Progenitor cell of endocrine pancreas (in vitro differentiated cells): ENCODE measurements around the gene SCNN1A. TPM values are rescaled to one million over a fixed set of nuclear protein-coding genes. Genes with fewer than 3 reads are reported as not detected.
A peak's percentile ranks its signal among the peaks of the same experiment; 100 is the strongest.

Experiments
- DNase-seq: peaks from one replicate; pipeline ENCODE4 v3.0.0; 2021; ENCODE audit warnings: low spot score; ENCODE audit not compliant: unreplicated experiment
- H3K27ac Mint-ChIP-seq: 2 replicates; pipeline ENCODE4 v1.8.0; 2021; ENCODE audit warnings: mild to moderate bottlenecking, moderate library complexity, mixed read lengths
- H3K27me3 Mint-ChIP-seq: 2 replicates; pipeline ENCODE4 v1.8.0; 2021; ENCODE audit warnings: mixed read lengths
- H3K36me3 Mint-ChIP-seq: 2 replicates; pipeline ENCODE4 v1.8.0; 2022; ENCODE audit warnings: mixed read lengths; ENCODE audit not compliant: insufficient read depth
- H3K4me1 Mint-ChIP-seq: 2 replicates; pipeline ENCODE4 v1.8.0; 2021; ENCODE audit warnings: low read depth, mixed read lengths
- H3K4me3 Mint-ChIP-seq: 2 replicates; pipeline ENCODE4 v1.8.0; 2021; ENCODE audit warnings: low read depth, mild to moderate bottlenecking, moderate library complexity, mixed read lengths
- H3K9me3 Mint-ChIP-seq: 2 replicates; pipeline ENCODE4 v1.8.0; 2021; ENCODE audit warnings: low read depth, mixed read lengths
- total RNA-seq: library from RNA; stranded (reverse); gene quantifications from 2 replicates; pipeline ENCODE4 v1.2.1, GENCODE V29; 2021
- TF ChIP-seq, protein P1 (sequence below): fragments of 200-600 bp; sonication (generic); IDR thresholded peaks from one replicate; pipeline ENCODE4 v1.5.0; 2021; ENCODE audit warnings: antibody characterized with exemption, mild to moderate bottlenecking; ENCODE audit not compliant: unreplicated experiment

The SCNN1A gene
- total RNA-seq, 1 donor from 2014 or later: 14.3 TPM

DNA sequence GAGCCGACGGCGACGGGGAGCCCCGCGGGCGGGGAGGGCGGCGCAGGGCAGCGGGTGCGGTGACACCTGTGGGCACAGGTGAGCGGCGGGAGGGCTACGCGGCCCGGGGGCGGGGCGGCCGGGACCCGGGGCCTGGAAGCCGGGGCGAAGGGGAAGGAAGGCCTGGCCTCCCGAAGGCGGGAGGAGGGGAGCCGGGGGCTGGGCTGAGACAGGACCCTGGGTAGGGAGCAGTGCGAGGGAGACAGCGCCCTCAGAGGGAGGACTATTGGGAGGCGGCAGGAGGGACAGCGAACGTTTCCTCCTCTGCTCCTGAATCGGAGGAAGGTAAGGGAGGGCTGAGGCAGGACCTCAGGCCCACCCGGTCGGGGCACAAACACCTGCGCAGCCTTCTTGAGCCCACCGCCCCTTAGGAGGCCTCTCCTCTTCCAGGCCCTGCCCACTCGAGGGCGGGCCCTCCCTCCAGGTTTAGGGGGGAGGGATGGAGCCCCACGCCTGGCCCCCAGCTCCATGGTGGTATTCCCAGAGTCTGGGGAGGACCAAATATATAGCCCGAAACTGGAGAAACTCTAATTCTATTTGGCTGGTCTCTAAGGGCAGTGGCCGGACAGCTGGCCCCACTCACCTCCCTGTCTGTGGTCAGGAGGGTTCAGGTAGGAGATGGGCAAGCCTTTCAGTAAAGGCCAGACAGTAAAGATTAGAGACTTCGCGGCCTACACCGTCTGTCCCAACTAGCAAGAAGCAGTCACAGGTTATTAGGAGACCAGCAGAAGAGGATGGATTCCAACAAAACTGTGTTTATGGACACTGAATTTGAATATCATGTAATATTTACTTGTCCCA lies 64.4 kb downstream of the SCNN1A start:
- TF ChIP-seq, protein P1, sequence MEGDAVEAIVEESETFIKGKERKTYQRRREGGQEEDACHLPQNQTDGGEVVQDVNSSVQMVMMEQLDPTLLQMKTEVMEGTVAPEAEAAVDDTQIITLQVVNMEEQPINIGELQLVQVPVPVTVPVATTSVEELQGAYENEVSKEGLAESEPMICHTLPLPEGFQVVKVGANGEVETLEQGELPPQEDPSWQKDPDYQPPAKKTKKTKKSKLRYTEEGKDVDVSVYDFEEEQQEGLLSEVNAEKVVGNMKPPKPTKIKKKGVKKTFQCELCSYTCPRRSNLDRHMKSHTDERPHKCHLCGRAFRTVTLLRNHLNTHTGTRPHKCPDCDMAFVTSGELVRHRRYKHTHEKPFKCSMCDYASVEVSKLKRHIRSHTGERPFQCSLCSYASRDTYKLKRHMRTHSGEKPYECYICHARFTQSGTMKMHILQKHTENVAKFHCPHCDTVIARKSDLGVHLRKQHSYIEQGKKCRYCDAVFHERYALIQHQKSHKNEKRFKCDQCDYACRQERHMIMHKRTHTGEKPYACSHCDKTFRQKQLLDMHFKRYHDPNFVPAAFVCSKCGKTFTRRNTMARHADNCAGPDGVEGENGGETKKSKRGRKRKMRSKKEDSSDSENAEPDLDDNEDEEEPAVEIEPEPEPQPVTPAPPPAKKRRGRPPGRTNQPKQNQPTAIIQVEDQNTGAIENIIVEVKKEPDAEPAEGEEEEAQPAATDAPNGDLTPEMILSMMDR: no peak
- Mint-ChIP-seq H3K9me3 (no peaks in the 10 kb centered on the region), H3K27me3 (peaks cover 30% of the 10 kb centered on the region), H3K27ac (peak overlapping the region; percentile 74), H3K4me3 (peak overlapping the region; percentile 75), H3K36me3 (peaks cover 13% of the 10 kb centered on the region), H3K4me1 (peaks cover 18% of the 10 kb centered on the region)
- no peak for DNase-seq

DNA sequence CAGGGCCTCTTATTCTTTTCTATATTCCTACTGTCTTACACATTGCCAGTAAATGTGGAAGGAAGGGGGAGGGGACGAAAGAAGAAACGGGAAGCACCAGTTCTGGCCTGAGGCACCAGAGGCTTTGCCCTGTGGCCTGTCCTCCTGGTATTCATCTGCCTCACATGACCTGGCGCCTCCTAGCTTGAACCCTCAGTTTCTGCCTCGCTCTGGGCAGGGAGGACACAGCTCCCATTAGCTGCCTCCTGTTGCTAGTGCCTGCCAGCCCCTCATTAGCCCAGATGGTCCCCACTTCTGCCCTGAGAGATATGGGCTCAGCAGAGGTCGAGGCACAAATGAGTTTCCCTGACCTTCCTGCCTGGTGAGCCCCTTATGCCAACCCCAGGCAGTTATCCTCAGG lies 67.8 kb downstream of the SCNN1A start:
- TF ChIP-seq, protein P1: no peak
- Mint-ChIP-seq H3K36me3 (no peaks in the 10 kb centered on the region), H3K27me3 (peaks cover 38% of the 10 kb centered on the region), H3K4me1 (peaks cover 13% of the 10 kb centered on the region), H3K27ac (no peak overlapping the region), H3K4me3 (no peak overlapping the region), H3K9me3 (no peaks in the 10 kb centered on the region)
- DNase-seq: no peak

GRCh38 chr12:6306599-6307220 lies 68.7 kb downstream of the SCNN1A start:
- no peak overlapping the region for H3K27ac Mint-ChIP-seq
- H3K36me3 Mint-ChIP-seq: no peaks in the 10 kb centered on the region
- DNase-seq: no peak
- H3K4me1 Mint-ChIP-seq: peaks cover 12% of the 10 kb centered on the region
- H3K9me3 Mint-ChIP-seq: no peaks in the 10 kb centered on the region
- TF ChIP-seq, protein P1: no peak
- peaks cover 38% of the 10 kb centered on the region for H3K27me3 Mint-ChIP-seq
- H3K4me3 Mint-ChIP-seq: no peak overlapping the region

DNA sequence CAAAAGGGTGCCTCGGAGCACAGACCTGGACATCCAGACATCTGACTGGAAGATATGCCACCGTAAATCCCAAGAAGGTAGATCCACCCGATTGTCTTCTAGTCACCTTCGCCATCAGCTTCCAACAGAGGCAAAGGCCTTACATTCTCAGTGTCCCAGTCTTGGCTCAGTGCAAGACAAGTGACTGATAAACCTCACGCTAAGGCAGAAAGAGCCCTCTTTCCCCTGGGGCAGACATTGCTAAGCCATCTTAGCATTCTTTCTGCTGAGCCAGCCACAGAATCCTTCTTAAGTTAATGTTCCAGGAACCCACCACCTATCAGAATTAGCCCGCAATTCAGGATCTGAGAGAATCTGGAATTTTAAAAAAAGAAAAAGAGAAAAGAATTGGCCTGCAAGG lies 69.2 kb downstream of the SCNN1A start:
- Mint-ChIP-seq H3K36me3 (no peaks in the 10 kb centered on the region), H3K27me3 (peaks cover 38% of the 10 kb centered on the region), H3K27ac (no peak overlapping the region), H3K4me1 (peaks cover 10% of the 10 kb centered on the region), H3K9me3 (no peaks in the 10 kb centered on the region), H3K4me3 (no peak overlapping the region)
- no peak for DNase-seq
- TF ChIP-seq, protein P1: no peak

DNA sequence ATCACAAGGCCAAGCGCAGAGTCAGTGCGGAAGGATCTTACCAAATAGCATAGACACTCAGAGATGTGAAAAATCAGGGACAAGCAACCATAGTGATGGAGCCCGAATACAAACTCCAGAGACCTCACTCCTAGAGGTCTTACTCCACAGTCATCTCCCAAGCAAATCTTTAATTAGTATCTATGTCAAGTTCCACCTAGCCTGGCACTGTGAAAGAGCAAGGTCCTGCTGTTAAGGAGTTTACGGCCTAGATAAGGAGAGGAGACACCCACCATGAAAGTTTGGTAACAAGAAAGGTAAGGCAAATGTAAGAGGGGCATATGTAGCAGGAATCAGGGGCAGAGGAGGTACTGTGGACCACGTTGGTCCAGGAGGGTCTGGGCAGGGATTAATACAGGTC lies 72.3 kb downstream of the SCNN1A start:
- no peaks in the 10 kb centered on the region for H3K9me3 Mint-ChIP-seq
- H3K27ac Mint-ChIP-seq: no peak overlapping the region
- TF ChIP-seq, protein P1: no peak
- H3K27me3 Mint-ChIP-seq: peaks cover 28% of the 10 kb centered on the region
- H3K36me3 Mint-ChIP-seq: no peaks in the 10 kb centered on the region
- no peaks in the 10 kb centered on the region for H3K4me1 Mint-ChIP-seq
- DNase-seq: no peak
- no peak overlapping the region for H3K4me3 Mint-ChIP-seq
